ENCODE measurements around the gene CDCA5. TPM values are rescaled to one million over a fixed set of nuclear protein-coding genes. Genes with fewer than 3 reads are reported as not detected.

CDCA5 gene
- total RNA-seq, 1 experiment from 2014 or later: 72.1 TPM

DNA sequence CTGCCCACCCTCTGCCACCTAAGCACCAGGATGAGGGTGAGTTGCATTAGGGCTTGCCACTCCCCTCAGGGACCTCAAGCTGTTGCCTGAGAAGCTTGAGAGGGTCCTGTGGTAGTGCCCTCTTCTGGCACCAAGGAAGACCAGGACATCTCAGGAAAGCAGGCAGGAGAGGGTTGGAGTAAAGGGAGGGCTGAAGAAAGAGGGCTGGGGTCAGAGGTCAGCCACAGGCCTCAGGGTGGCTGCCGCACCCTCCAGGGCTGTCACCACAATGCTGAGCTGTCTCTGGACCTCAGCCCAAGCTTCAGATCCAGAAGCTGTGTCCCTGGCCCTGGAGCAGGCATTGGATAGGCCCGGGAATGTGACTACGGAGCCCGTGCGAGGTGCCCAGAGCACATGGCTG, 38.8 kb downstream of the CDCA5 start (continued):
- TF ChIP-seq, protein P1, sequence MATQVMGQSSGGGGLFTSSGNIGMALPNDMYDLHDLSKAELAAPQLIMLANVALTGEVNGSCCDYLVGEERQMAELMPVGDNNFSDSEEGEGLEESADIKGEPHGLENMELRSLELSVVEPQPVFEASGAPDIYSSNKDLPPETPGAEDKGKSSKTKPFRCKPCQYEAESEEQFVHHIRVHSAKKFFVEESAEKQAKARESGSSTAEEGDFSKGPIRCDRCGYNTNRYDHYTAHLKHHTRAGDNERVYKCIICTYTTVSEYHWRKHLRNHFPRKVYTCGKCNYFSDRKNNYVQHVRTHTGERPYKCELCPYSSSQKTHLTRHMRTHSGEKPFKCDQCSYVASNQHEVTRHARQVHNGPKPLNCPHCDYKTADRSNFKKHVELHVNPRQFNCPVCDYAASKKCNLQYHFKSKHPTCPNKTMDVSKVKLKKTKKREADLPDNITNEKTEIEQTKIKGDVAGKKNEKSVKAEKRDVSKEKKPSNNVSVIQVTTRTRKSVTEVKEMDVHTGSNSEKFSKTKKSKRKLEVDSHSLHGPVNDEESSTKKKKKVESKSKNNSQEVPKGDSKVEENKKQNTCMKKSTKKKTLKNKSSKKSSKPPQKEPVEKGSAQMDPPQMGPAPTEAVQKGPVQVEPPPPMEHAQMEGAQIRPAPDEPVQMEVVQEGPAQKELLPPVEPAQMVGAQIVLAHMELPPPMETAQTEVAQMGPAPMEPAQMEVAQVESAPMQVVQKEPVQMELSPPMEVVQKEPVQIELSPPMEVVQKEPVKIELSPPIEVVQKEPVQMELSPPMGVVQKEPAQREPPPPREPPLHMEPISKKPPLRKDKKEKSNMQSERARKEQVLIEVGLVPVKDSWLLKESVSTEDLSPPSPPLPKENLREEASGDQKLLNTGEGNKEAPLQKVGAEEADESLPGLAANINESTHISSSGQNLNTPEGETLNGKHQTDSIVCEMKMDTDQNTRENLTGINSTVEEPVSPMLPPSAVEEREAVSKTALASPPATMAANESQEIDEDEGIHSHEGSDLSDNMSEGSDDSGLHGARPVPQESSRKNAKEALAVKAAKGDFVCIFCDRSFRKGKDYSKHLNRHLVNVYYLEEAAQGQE (IDR thresholded peaks at IDR 0.05; ENCODE audit: low read depth): no peak
- TF ChIP-seq, protein P2, sequence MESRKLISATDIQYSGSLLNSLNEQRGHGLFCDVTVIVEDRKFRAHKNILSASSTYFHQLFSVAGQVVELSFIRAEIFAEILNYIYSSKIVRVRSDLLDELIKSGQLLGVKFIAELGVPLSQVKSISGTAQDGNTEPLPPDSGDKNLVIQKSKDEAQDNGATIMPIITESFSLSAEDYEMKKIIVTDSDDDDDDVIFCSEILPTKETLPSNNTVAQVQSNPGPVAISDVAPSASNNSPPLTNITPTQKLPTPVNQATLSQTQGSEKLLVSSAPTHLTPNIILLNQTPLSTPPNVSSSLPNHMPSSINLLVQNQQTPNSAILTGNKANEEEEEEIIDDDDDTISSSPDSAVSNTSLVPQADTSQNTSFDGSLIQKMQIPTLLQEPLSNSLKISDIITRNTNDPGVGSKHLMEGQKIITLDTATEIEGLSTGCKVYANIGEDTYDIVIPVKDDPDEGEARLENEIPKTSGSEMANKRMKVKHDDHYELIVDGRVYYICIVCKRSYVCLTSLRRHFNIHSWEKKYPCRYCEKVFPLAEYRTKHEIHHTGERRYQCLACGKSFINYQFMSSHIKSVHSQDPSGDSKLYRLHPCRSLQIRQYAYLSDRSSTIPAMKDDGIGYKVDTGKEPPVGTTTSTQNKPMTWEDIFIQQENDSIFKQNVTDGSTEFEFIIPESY (IDR thresholded peaks at IDR 0.05; ENCODE audit: extremely low read depth, insufficient replicate concordance, low read length): no peak
- TF ChIP-seq, protein P3, sequence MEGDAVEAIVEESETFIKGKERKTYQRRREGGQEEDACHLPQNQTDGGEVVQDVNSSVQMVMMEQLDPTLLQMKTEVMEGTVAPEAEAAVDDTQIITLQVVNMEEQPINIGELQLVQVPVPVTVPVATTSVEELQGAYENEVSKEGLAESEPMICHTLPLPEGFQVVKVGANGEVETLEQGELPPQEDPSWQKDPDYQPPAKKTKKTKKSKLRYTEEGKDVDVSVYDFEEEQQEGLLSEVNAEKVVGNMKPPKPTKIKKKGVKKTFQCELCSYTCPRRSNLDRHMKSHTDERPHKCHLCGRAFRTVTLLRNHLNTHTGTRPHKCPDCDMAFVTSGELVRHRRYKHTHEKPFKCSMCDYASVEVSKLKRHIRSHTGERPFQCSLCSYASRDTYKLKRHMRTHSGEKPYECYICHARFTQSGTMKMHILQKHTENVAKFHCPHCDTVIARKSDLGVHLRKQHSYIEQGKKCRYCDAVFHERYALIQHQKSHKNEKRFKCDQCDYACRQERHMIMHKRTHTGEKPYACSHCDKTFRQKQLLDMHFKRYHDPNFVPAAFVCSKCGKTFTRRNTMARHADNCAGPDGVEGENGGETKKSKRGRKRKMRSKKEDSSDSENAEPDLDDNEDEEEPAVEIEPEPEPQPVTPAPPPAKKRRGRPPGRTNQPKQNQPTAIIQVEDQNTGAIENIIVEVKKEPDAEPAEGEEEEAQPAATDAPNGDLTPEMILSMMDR (IDR thresholded peaks at IDR 0.05 in 2 of 3, conservative IDR thresholded peaks at IDR 0.05 in 1 of 3; ENCODE audit: borderline replicate concordance in 1 of 3, insufficient read depth in 1 of 3, low read depth in 2 of 3, low read length in 2 of 3): no peak
- TF ChIP-seq SRF (IDR thresholded peaks at IDR 0.05; ENCODE audit: low read depth) (no peak), POLR2AphosphoS5 (IDR thresholded peaks at IDR 0.05; ENCODE audit: low read depth, low read length) (no peak), ELF1 (IDR thresholded peaks at IDR 0.05; ENCODE audit: borderline replicate concordance, low read depth) (no peak)
